K562 (cell line): ENCODE data around the gene PRTN3. TPM values are rescaled to one million over a fixed set of nuclear protein-coding genes. Genes with fewer than 3 reads are reported as not detected.
A peak's percentile ranks its signal among the peaks of the same experiment; 100 is the strongest.

Experiments used
- CBX8 ChIP-seq: fragments of 200-600 bp; sonication (generic); IDR thresholded peaks from 2 replicates; pipeline ENCODE4 v1.6.1; 2012; ENCODE audit warnings: borderline replicate concordance, mixed run types, low read depth, mild to moderate bottlenecking, moderate library complexity, mixed read lengths, low read length, control low read depth, inconsistent platforms; ENCODE audit not compliant: poor library complexity, severe bottlenecking; ENCODE audit errors: extremely low read depth
- CTBP1 ChIP-seq: fragments of 450-650 bp; IDR thresholded peaks from 2 replicates; pipeline ENCODE4 v1.6.1; 2016; ENCODE audit warnings: borderline replicate concordance
- EP400 ChIP-seq: fragments of 450-650 bp; IDR thresholded peaks from 2 replicates; pipeline ENCODE4 v1.6.1; 2017; ENCODE audit warnings: antibody characterized with exemption, mild to moderate bottlenecking, moderate library complexity
- FOXM1 ChIP-seq, 2 experiments: fragments of 450-650 bp in 1 of 2; sonication (generic) in 1 of 2; formaldehyde crosslinking in 1 of 2; IDR thresholded peaks; 2 replicates each; pipeline versions ENCODE4 v1.6.1 to v1.9.0; 2017 to 2022; ENCODE audit warnings: low read depth in 2 of 2, mild to moderate bottlenecking in 2 of 2, missing genetic modification reagents in 1 of 2, moderate library complexity in 1 of 2
- HNRNPL ChIP-seq: fragments of 200-400 bp; formaldehyde crosslinking; IDR thresholded peaks from 2 replicates; pipeline ENCODE4 v1.6.1; 2017; ENCODE audit warnings: low read depth, mild to moderate bottlenecking, low read length
- JUND ChIP-seq, 2 experiments: IDR thresholded peaks; 2 replicates in 1 of 2; 3 replicates in 1 of 2; pipeline ENCODE4 v1.6.1; 2011; ENCODE audit warnings: borderline replicate concordance in 2 of 2, low read depth in 2 of 2, low read length in 2 of 2, improper control_type of control experiment in 1 of 2, missing biosample characterization in 1 of 2, missing genetic modification characterization in 1 of 2, missing genetic modification reagents in 1 of 2
- KDM4B ChIP-seq, 2 experiments: fragments of 450-650 bp in 1 of 2; sonication (generic) in 1 of 2; IDR thresholded peaks; 2 replicates each; pipeline ENCODE4 v1.6.1; 2016 to 2017; ENCODE audit warnings: borderline replicate concordance in 2 of 2, antibody characterized with exemption in 1 of 2, low read depth in 1 of 2, mild to moderate bottlenecking in 1 of 2
- PHF8 ChIP-seq: fragments of 200-600 bp; sonication (generic); IDR thresholded peaks from 2 replicates; pipeline ENCODE4 v1.6.1; 2012; ENCODE audit warnings: mixed run types, mild to moderate bottlenecking, inconsistent platforms, low read length, moderate library complexity, borderline replicate concordance
- SIX5 ChIP-seq, 2 experiments: IDR thresholded peaks; 2 replicates each; pipeline ENCODE4 v1.6.1; 2011; ENCODE audit warnings: low read length in 2 of 2, borderline replicate concordance in 1 of 2, low read depth in 1 of 2, mild to moderate bottlenecking in 1 of 2, moderate library complexity in 1 of 2; ENCODE audit not compliant: insufficient read depth in 1 of 2
- SRF ChIP-seq, 2 experiments: fragments of 250-450, 450-650 bp in 1 of 2; sonication (Bioruptor Pico) in 1 of 2; sonication (generic) in 1 of 2; formaldehyde crosslinking; IDR thresholded peaks; 2 replicates each; pipeline versions ENCODE4 v1.5.0 to v1.5.1; 2020 to 2022; ENCODE audit warnings: mild to moderate bottlenecking in 1 of 2, missing genetic modification reagents in 1 of 2
- ZNF436 ChIP-seq: fragments of 250-450, 450-650 bp; sonication (Bioruptor Pico); formaldehyde crosslinking; IDR thresholded peaks from 2 replicates; pipeline ENCODE4 v1.7.0; 2020; ENCODE audit warnings: mild to moderate bottlenecking
- ZNF589 ChIP-seq: fragments of 200-800 bp; sonication (Bioruptor generic); IDR thresholded peaks from 2 replicates; pipeline ENCODE4 v1.6.1; 2016; ENCODE audit warnings: low read depth, missing genetic modification characterization, missing compliant biosample characterization
- polyA plus RNA-seq, 8 experiments: library from polyadenylated mRNA; depleted of rRNA in 4 of 8; stranded (reverse) in 5 of 8; unstranded in 3 of 8; fragments of >200 nt; fragmentation: Nextera tagmentation in 2 of 8; fragmentation: Illumina TruSeq in 1 of 8; extraction: Ambion mirVana in 2 of 8; extraction: Trizol in 1 of 8; gene quantifications; 2 replicates each; pipeline versions ENCODE4 v1.2.1 to v1.2.3, GENCODE V29; 2011 to 2014; ENCODE audit warnings: inconsistent platforms in 1 of 8, missing spikeins in 1 of 8
- total RNA-seq, 7 experiments: library from RNA; depleted of rRNA in 6 of 7; stranded (reverse); fragments of >200 nt in 6 of 7; fragmentation: Illumina TruSeq in 2 of 7; extraction: Trizol in 2 of 7; gene quantifications; 2 replicates each; pipeline versions ENCODE4 v1.2.1 to v1.2.3, GENCODE V29; 2011 to 2021; ENCODE audit warnings: low replicate concordance in 1 of 7
- TF ChIP-seq, protein P1 (sequence below): fragments of 450-650 bp; IDR thresholded peaks from 2 replicates; pipeline ENCODE4 v1.6.1; 2016; ENCODE audit warnings: antibody characterized with exemption
- TF ChIP-seq, protein P2 (sequence below): fragments of 250-450 bp; sonication (Bioruptor Pico); IDR thresholded peaks from 2 replicates; pipeline ENCODE4 v1.8.0; 2022; ENCODE audit warnings: moderate library complexity, mild to moderate bottlenecking, inconsistent platforms
- TF ChIP-seq, protein P3 (sequence below): IDR thresholded peaks from 3 replicates; pipeline ENCODE4 v1.6.1; 2011; ENCODE audit warnings: borderline replicate concordance, mild to moderate bottlenecking, moderate library complexity; ENCODE audit not compliant: insufficient read length; ENCODE audit errors: extremely low read depth
- TF ChIP-seq, protein P4 (sequence below): fragments of 450-650 bp; IDR thresholded peaks from 2 replicates; pipeline ENCODE4 v1.6.1; 2016; ENCODE audit warnings: low read depth, mild to moderate bottlenecking, moderate library complexity

The PRTN3 gene
- total and polyA plus RNA-seq, 9 of the 15 experiments (the other 6 are each of a cell fraction or from before 2014, with no cell fraction given) = 0.14 to 0.86 (median 0.43) TPM; not detected in 3

DNA sequence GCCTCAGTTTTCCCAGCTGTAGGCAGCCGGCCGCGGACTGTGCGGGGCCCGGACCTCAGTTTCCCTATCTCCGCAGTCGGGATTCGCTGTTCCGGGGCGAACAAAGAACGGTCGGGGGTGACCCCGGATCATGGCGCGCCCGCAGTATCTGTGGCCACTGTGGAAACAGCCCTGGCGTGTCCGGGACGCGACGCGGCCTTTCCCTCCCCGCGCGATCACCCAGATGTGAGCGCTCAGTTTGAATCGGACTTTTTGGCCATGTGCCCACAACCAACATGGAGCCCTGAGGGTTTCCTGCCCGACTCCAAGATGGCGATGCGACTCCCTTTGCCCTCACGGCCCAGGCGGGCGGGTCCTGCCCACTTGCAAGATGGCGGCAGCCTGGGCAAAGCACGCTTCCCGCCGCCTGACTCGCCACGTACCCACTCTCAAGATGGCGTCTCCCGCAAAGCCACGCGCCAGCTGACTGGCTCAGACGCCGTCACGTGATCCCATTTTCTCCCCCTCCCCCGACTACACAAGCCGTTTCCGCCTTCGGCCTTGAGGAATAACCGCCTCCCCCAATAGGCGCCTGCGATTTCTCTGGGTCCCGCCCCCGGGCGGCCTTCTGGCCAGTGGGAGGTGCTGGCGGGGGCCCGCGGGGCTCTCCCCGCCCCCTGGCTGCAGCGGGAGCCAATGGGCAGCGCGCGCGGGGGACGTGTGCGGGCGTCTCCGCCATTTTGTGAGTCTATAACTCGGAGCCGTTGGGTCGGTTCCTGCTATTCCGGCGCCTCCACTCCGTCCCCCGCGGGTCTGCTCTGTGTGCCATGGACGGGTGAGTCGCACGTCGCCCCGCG is 43.9 kb upstream of the PRTN3 start, which contains the start of gene PTBP1 (continued):
- no peak; the same call in 1 of the 2 replicates for TF ChIP-seq ZNF589 (CRISPR knock-in tag)
- TF ChIP-seq, protein P1, sequence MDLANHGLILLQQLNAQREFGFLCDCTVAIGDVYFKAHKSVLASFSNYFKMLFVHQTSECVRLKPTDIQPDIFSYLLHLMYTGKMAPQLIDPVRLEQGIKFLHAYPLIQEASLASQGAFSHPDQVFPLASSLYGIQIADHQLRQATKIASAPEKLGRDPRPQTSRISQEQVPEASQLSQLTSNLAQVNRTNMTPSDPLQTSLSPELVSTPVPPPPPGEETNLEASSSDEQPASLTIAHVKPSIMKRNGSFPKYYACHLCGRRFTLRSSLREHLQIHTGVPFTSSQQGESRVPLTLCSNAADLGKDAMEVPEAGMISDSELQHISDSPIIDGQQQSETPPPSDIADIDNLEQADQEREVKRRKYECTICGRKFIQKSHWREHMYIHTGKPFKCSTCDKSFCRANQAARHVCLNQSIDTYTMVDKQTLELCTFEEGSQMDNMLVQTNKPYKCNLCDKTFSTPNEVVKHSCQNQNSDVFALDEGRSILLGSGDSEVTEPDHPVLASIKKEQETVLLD = peak; percentile 73
- TF ChIP-seq CTBP1 = peak; percentile 77; the same call in 1 of the 2 replicates
- peak; percentile 58 for TF ChIP-seq JUND (IDR thresholded peaks at IDR 0.05; ENCODE audit: borderline replicate concordance, low read depth, low read length)
- no peak; the same call in 2 of the 3 replicates for TF ChIP-seq JUND (tag; IDR thresholded peaks at IDR 0.05; ENCODE audit: borderline replicate concordance, low read depth, low read length)
- no peak; the same call in 1 of the 2 replicates for TF ChIP-seq FOXM1 (IDR thresholded peaks at IDR 0.05; ENCODE audit: low read depth)
- TF ChIP-seq FOXM1 (CRISPR knock-in tag; IDR thresholded peaks at IDR 0.05; ENCODE audit: low read depth) = no peak; the same call in 1 of the 2 replicates
- peak; percentile 80; the same call in 1 of the 2 replicates for TF ChIP-seq HNRNPL
- TF ChIP-seq, protein P2, sequence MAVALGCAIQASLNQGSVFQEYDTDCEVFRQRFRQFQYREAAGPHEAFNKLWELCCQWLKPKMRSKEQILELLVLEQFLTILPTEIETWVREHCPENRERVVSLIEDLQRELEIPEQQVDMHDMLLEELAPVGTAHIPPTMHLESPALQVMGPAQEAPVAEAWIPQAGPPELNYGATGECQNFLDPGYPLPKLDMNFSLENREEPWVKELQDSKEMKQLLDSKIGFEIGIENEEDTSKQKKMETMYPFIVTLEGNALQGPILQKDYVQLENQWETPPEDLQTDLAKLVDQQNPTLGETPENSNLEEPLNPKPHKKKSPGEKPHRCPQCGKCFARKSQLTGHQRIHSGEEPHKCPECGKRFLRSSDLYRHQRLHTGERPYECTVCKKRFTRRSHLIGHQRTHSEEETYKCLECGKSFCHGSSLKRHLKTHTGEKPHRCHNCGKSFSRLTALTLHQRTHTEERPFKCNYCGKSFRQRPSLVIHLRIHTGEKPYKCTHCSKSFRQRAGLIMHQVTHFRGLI (CRISPR knock-in tag) = no peak
- TF ChIP-seq EP400 = peak; percentile 100
- TF ChIP-seq, protein P3, sequence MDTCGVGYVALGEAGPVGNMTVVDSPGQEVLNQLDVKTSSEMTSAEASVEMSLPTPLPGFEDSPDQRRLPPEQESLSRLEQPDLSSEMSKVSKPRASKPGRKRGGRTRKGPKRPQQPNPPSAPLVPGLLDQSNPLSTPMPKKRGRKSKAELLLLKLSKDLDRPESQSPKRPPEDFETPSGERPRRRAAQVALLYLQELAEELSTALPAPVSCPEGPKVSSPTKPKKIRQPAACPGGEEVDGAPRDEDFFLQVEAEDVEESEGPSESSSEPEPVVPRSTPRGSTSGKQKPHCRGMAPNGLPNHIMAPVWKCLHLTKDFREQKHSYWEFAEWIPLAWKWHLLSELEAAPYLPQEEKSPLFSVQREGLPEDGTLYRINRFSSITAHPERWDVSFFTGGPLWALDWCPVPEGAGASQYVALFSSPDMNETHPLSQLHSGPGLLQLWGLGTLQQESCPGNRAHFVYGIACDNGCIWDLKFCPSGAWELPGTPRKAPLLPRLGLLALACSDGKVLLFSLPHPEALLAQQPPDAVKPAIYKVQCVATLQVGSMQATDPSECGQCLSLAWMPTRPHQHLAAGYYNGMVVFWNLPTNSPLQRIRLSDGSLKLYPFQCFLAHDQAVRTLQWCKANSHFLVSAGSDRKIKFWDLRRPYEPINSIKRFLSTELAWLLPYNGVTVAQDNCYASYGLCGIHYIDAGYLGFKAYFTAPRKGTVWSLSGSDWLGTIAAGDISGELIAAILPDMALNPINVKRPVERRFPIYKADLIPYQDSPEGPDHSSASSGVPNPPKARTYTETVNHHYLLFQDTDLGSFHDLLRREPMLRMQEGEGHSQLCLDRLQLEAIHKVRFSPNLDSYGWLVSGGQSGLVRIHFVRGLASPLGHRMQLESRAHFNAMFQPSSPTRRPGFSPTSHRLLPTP = no peak
- TF ChIP-seq SRF (CRISPR knock-in tag; IDR thresholded peaks at IDR 0.05) = no peak
- peak; percentile 69; the same call in 1 of the 2 replicates for TF ChIP-seq PHF8
- no peak for TF ChIP-seq ZNF436 (CRISPR knock-in tag)
- TF ChIP-seq SIX5 (IDR thresholded peaks at IDR 0.05; ENCODE audit: borderline replicate concordance in 1 of 2, insufficient read depth in 1 of 2, low read depth in 1 of 2, low read length in 2 of 2) = peak; percentile 85 to 87
- no peak; a peak in 1 of 4 replicates for TF ChIP-seq KDM4B (IDR thresholded peaks at IDR 0.05; ENCODE audit: borderline replicate concordance in 2 of 2, low read depth in 1 of 2)
- TF ChIP-seq, protein P4, sequence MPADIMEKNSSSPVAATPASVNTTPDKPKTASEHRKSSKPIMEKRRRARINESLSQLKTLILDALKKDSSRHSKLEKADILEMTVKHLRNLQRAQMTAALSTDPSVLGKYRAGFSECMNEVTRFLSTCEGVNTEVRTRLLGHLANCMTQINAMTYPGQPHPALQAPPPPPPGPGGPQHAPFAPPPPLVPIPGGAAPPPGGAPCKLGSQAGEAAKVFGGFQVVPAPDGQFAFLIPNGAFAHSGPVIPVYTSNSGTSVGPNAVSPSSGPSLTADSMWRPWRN = no peak
- TF ChIP-seq CBX8 = no peak
